SK-N-SH (cell line): ENCODE results near the gene CIPC. TPM values are rescaled to one million over a fixed set of nuclear protein-coding genes. Genes with fewer than 3 reads are reported as not detected.

ENCODE experiments used
- CTCF ChIA-PET: fragments of 300-600, 350-600 bp; formaldehyde crosslinking; extraction: SDS; loops from one replicate; lab custom pipeline; 2021; lab: Yijun Ruan, JAX
- POLR2A ChIA-PET: fragments of 350-600 bp; sonication (Branson Sonifier 250); formaldehyde crosslinking; extraction: SDS; loops from one replicate; lab custom pipeline; 2020; ENCODE audit warnings: antibody characterized with exemption, inconsistent platforms; lab: Yijun Ruan, JAX
- DNase-seq: peaks from one replicate; pipeline ENCODE4 v3.0.0; 2012
- H2AFZ ChIP-seq: fragments of 200-600 bp; sonication (generic); 2 replicates; pipeline ENCODE4 v1.8.1; 2016; ENCODE audit warnings: antibody characterized with exemption, mild to moderate bottlenecking, low read depth
- H3F3A ChIP-seq: fragments of 200-600 bp; sonication (generic); replicated peaks from 2 replicates; pipeline ENCODE3; 2016; ENCODE audit warnings: antibody characterized with exemption, mild to moderate bottlenecking; ENCODE audit not compliant: insufficient read depth
- H3K27ac ChIP-seq, 2 experiments: fragments of 200-500 bp in 1 of 2; fragments of 200-600 bp in 1 of 2; sonication (Bioruptor generic) in 1 of 2; sonication (generic), shearing (Covaris generic) in 1 of 2; 2 replicates each; pipeline versions ENCODE4 v1.5.1 to v1.6.1; 2014 to 2016; ENCODE audit warnings: low read depth in 2 of 2, inconsistent platforms in 1 of 2, low read length in 1 of 2, mild to moderate bottlenecking in 1 of 2, mixed read lengths in 1 of 2
- H3K27me3 ChIP-seq: fragments of 200-600 bp; sonication (generic), shearing (Covaris generic); 2 replicates; pipeline ENCODE4 v1.6.1; 2016; ENCODE audit warnings: mixed run types; ENCODE audit not compliant: insufficient read depth
- H3K36me3 ChIP-seq, 2 experiments: fragments of 200-500 bp in 1 of 2; fragments of 200-600 bp in 1 of 2; sonication (Bioruptor generic) in 1 of 2; sonication (generic) in 1 of 2; replicated peaks in 1 of 2; 2 replicates each; pipeline versions ENCODE3 to v1.5.1; 2014 to 2016; ENCODE audit warnings: low read length in 1 of 2, mild to moderate bottlenecking in 1 of 2; ENCODE audit not compliant: insufficient read depth in 2 of 2, control insufficient read depth in 1 of 2
- H3K4me1 ChIP-seq, 2 experiments: fragments of 200-500 bp in 1 of 2; fragments of 200-600 bp in 1 of 2; sonication (Bioruptor generic) in 1 of 2; sonication (generic), shearing (Covaris generic) in 1 of 2; 2 replicates each; pipeline versions ENCODE4 v1.5.1 to v1.6.1; 2014 to 2016; ENCODE audit warnings: low read depth in 1 of 2, low read length in 1 of 2, mixed run types in 1 of 2; ENCODE audit not compliant: insufficient read depth in 2 of 2, control insufficient read depth in 1 of 2
- H3K4me2 ChIP-seq: fragments of 200-600 bp; sonication (generic), shearing (Covaris generic); 2 replicates; pipeline ENCODE4 v1.6.1; 2017; ENCODE audit warnings: mixed run types
- H3K4me3 ChIP-seq, 2 experiments: fragments of 200-500 bp in 1 of 2; fragments of 200-600 bp in 1 of 2; sonication (Bioruptor generic) in 1 of 2; sonication (generic), shearing (Covaris generic) in 1 of 2; 2 replicates each; pipeline versions ENCODE4 v1.5.1 to v1.8.1; 2014 to 2016; ENCODE audit warnings: low read depth in 2 of 2, inconsistent platforms in 1 of 2, low read length in 1 of 2, mild to moderate bottlenecking in 1 of 2, mixed read lengths in 1 of 2, moderate library complexity in 1 of 2
- H3K79me2 ChIP-seq: fragments of 200-600 bp; sonication (generic); 2 replicates; pipeline ENCODE4 v1.8.1; 2017; ENCODE audit warnings: mild to moderate bottlenecking; ENCODE audit not compliant: insufficient read depth
- H3K9ac ChIP-seq: fragments of 200-600 bp; sonication (generic); 2 replicates; pipeline ENCODE4 v1.6.1; 2017; ENCODE audit warnings: mixed run types
- H3K9me2 ChIP-seq: fragments of 200-600 bp; sonication (generic); 2 replicates; pipeline ENCODE4 v1.6.1; 2017; ENCODE audit warnings: mixed run types
- H3K9me3 ChIP-seq: fragments of 200-600 bp; sonication (generic); 2 replicates; pipeline ENCODE4 v1.6.1; 2017; ENCODE audit warnings: mixed run types, mild to moderate bottlenecking, moderate library complexity
- H4K20me1 ChIP-seq: fragments of 200-600 bp; sonication (generic); 2 replicates; pipeline ENCODE4 v1.6.1; 2017; ENCODE audit warnings: mild to moderate bottlenecking, mixed run types; ENCODE audit not compliant: insufficient read depth
- CTCF ChIP-seq: fragments of 200-600 bp; sonication (generic); IDR thresholded peaks from 2 replicates; pipeline ENCODE4 v1.6.1; 2017; ENCODE audit warnings: antibody characterized with exemption, mild to moderate bottlenecking, moderate library complexity
- EP300 ChIP-seq, 2 experiments: IDR thresholded peaks; 2 replicates each; pipeline versions ENCODE4 v1.4.0 to v1.6.1; 2012; ENCODE audit warnings: borderline replicate concordance in 1 of 2, low read depth in 1 of 2, low read length in 1 of 2
- EZH2phosphoT487 ChIP-seq: fragments of 200-600 bp; sonication (generic); IDR thresholded peaks from 2 replicates; pipeline ENCODE4 v1.6.1; 2017; ENCODE audit warnings: low read depth, mixed run types, mild to moderate bottlenecking, antibody characterized with exemption, moderate library complexity, borderline replicate concordance
- FOSL2 ChIP-seq: IDR thresholded peaks from 2 replicates; pipeline ENCODE4 v1.4.0; 2012; ENCODE audit warnings: low read depth, mild to moderate bottlenecking, moderate library complexity, borderline replicate concordance
- RFX5 ChIP-seq: IDR thresholded peaks from 2 replicates; pipeline ENCODE4 v1.6.1; 2012; ENCODE audit warnings: mild to moderate bottlenecking, improper control_type of control experiment, low read length
- RXRA ChIP-seq: IDR thresholded peaks from 2 replicates; pipeline ENCODE4 v1.4.0; 2012; ENCODE audit warnings: low read depth, mild to moderate bottlenecking, borderline replicate concordance
- SIN3A ChIP-seq: IDR thresholded peaks from 2 replicates; pipeline ENCODE4 v1.6.1; 2012; ENCODE audit warnings: low read depth, mild to moderate bottlenecking, low read length, moderate library complexity, borderline replicate concordance
- SMC3 ChIP-seq: IDR thresholded peaks from 2 replicates; pipeline ENCODE4 v1.6.1; 2012; ENCODE audit warnings: low read depth, low read length, improper control_type of control experiment
- TCF12 ChIP-seq: IDR thresholded peaks from 2 replicates; pipeline ENCODE4 v1.4.0; 2012
- YY1 ChIP-seq: IDR thresholded peaks from 2 replicates; pipeline ENCODE4 v1.4.0; 2012; ENCODE audit warnings: low read depth, mild to moderate bottlenecking
- ZBTB33 ChIP-seq: IDR thresholded peaks from 2 replicates; pipeline ENCODE4 v1.4.0; 2012; ENCODE audit warnings: low read depth, borderline replicate concordance
- WGBS: methylation state at CpG from one replicate; pipeline ENCODE4 v1.1.6; 2017; ENCODE audit warnings: low lambda C conversion rate; 5-methylcytosine and 5-hydroxymethylcytosine counted together
- polyA plus RNA-seq, 3 experiments: library from polyadenylated mRNA; depleted of rRNA; stranded (reverse); fragments of >200 nt; gene quantifications; 2 replicates each; pipeline ENCODE4 v1.2.3, GENCODE V29; 2012
- TF ChIP-seq, protein P1 (sequence below): IDR thresholded peaks from 2 replicates; pipeline ENCODE4; 2012
- TF ChIP-seq, protein P2 (sequence below): IDR thresholded peaks from 2 replicates; pipeline ENCODE4 v1.6.1; 2012; ENCODE audit warnings: mild to moderate bottlenecking, low read depth, low read length, moderate library complexity
- TF ChIP-seq, protein P3 (sequence below): IDR thresholded peaks from 2 replicates; pipeline ENCODE4 v1.4.0; 2012; ENCODE audit warnings: low read depth
- TF ChIP-seq, protein P4 (sequence below): fragments of 150-350 bp; IDR thresholded peaks from 2 replicates; pipeline ENCODE4 v1.6.1; 2016; ENCODE audit warnings: mild to moderate bottlenecking, low read depth, low read length

The CIPC gene
- polyA plus RNA-seq, 1 of the 3 experiments (the other 2 are of a cell fraction) = 6.5 TPM

GRCh38 chr14:77125823-77126325, 27.8 kb downstream of the CIPC start:
- Histone ChIP-seq H4K20me1 (no peaks in the 10 kb centered on the region), H3K9ac (no peak overlapping the region), H2AFZ (no peak overlapping the region), H3K4me1 (peaks cover 0 to 20% of the 10 kb centered on the region in 2 experiments; a peak in 1 of 4 replicates), H3K27me3 (no peaks in the 10 kb centered on the region), H3K4me3 (no peak overlapping the region), H3K4me2 (no peak overlapping the region), H3K9me3 (no peaks in the 10 kb centered on the region), H3K79me2 (no peaks in the 10 kb centered on the region), H3K27ac (no peak overlapping the region), H3F3A (no peaks in the 10 kb centered on the region), H3K9me2 (no peaks in the 10 kb centered on the region), H3K36me3 (no peaks in the 10 kb centered on the region)
- ChIA-PET POLR2A (no interaction called here), CTCF (interaction anchor here (0.6 to 10.4 kb wide), 19 partner anchors 9 to 438 kb away, joined by 3 to 129 read pairs (median 3); partner anchors contain the start of genes CIPC and ZDHHC22)
- TF ChIP-seq, protein P1, sequence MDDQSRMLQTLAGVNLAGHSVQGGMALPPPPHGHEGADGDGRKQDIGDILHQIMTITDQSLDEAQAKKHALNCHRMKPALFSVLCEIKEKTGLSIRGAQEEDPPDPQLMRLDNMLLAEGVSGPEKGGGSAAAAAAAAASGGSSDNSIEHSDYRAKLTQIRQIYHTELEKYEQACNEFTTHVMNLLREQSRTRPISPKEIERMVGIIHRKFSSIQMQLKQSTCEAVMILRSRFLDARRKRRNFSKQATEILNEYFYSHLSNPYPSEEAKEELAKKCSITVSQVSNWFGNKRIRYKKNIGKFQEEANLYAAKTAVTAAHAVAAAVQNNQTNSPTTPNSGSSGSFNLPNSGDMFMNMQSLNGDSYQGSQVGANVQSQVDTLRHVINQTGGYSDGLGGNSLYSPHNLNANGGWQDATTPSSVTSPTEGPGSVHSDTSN = no peak
- TF ChIP-seq RXRA (no peak), YY1 (no peak), TCF12 (no peak)
- DNase-seq = no peak
- 92% methylated on average over 6 of the region's 8 CpGs for WGBS

GRCh38 chr14:77126461-77126990, 28.5 kb downstream of the CIPC start:
- Histone ChIP-seq H3K27me3 (no peaks in the 10 kb centered on the region), H3K4me2 (no peak overlapping the region), H3K4me1 (peaks cover 0 to 20% of the 10 kb centered on the region in 2 experiments; a peak in 1 of 4 replicates), H3K36me3 (no peaks in the 10 kb centered on the region), H3K9ac (no peak overlapping the region), H2AFZ (no peak overlapping the region), H4K20me1 (no peaks in the 10 kb centered on the region), H3K27ac (no peak overlapping the region), H3K79me2 (no peaks in the 10 kb centered on the region), H3F3A (no peaks in the 10 kb centered on the region), H3K9me2 (no peaks in the 10 kb centered on the region), H3K4me3 (no peak overlapping the region), H3K9me3 (no peaks in the 10 kb centered on the region)
- ChIA-PET CTCF (interaction anchor here (0.8 to 10.4 kb wide), 11 partner anchors 11 to 251 kb away, joined by 3 to 129 read pairs (median 4); partner anchors contain the start of genes CIPC and ZDHHC22), POLR2A (interaction anchor here (0.6 kb wide), 1 partner anchor 1794 kb away, joined by 3 read pairs; no protein-coding TSS in a partner anchor)
- WGBS = 63% methylated on average over 4 of the region's 4 CpGs
- no peak for DNase-seq
- TF ChIP-seq, protein P2, sequence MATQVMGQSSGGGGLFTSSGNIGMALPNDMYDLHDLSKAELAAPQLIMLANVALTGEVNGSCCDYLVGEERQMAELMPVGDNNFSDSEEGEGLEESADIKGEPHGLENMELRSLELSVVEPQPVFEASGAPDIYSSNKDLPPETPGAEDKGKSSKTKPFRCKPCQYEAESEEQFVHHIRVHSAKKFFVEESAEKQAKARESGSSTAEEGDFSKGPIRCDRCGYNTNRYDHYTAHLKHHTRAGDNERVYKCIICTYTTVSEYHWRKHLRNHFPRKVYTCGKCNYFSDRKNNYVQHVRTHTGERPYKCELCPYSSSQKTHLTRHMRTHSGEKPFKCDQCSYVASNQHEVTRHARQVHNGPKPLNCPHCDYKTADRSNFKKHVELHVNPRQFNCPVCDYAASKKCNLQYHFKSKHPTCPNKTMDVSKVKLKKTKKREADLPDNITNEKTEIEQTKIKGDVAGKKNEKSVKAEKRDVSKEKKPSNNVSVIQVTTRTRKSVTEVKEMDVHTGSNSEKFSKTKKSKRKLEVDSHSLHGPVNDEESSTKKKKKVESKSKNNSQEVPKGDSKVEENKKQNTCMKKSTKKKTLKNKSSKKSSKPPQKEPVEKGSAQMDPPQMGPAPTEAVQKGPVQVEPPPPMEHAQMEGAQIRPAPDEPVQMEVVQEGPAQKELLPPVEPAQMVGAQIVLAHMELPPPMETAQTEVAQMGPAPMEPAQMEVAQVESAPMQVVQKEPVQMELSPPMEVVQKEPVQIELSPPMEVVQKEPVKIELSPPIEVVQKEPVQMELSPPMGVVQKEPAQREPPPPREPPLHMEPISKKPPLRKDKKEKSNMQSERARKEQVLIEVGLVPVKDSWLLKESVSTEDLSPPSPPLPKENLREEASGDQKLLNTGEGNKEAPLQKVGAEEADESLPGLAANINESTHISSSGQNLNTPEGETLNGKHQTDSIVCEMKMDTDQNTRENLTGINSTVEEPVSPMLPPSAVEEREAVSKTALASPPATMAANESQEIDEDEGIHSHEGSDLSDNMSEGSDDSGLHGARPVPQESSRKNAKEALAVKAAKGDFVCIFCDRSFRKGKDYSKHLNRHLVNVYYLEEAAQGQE = no peak
- TF ChIP-seq EZH2phosphoT487 (no peak), SIN3A (no peak), YY1 (no peak), CTCF (no peak), RFX5 (no peak), EP300 (IDR thresholded peaks at IDR 0.05; ENCODE audit: borderline replicate concordance in 1 of 2, low read depth in 1 of 2, low read length in 1 of 2) (no peak), SMC3 (no peak), ZBTB33 (no peak), FOSL2 (no peak), RXRA (no peak)
- TF ChIP-seq, protein P3, sequence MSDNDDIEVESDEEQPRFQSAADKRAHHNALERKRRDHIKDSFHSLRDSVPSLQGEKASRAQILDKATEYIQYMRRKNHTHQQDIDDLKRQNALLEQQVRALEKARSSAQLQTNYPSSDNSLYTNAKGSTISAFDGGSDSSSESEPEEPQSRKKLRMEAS = no peak
- TF ChIP-seq, protein P4, sequence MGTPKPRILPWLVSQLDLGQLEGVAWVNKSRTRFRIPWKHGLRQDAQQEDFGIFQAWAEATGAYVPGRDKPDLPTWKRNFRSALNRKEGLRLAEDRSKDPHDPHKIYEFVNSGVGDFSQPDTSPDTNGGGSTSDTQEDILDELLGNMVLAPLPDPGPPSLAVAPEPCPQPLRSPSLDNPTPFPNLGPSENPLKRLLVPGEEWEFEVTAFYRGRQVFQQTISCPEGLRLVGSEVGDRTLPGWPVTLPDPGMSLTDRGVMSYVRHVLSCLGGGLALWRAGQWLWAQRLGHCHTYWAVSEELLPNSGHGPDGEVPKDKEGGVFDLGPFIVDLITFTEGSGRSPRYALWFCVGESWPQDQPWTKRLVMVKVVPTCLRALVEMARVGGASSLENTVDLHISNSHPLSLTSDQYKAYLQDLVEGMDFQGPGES = no peak
